Lung (tissue), 12 donors: ENCODE measurements around the gene KCND3. TPM values are rescaled to one million over a fixed set of nuclear protein-coding genes. Genes with fewer than 3 reads are reported as not detected.
A peak's percentile ranks its signal among the peaks of the same experiment; 100 is the strongest.

ENCODE experiments used
- ATAC-seq: fragments of 200-7000 bp; cut with Tn5 transposase; one replicate; pipeline ENCODE4 v1.9.1; 2020; ENCODE audit warnings: moderate number of reproducible peaks; ENCODE audit not compliant: insufficient read depth, low FRiP score
- DNase-seq, 3 donors: peaks; one replicate each; pipeline ENCODE4 v3.0.0-alpha.2; 2013 to 2017
- H3K27ac ChIP-seq, 2 donors: one replicate each; pipeline ENCODE4 v1.5.1; 2013; ENCODE audit warnings: mild to moderate bottlenecking in 2 of 2, moderate library complexity in 2 of 2, control low read depth in 1 of 2, inconsistent platforms in 1 of 2, low read depth in 1 of 2, low read length in 1 of 2
- H3K27me3 ChIP-seq, 3 donors: one replicate each; pipeline ENCODE4 v1.5.1; 2013; ENCODE audit warnings: low read length in 2 of 3; ENCODE audit not compliant: control insufficient read depth in 3 of 3, insufficient read depth in 3 of 3
- H3K36me3 ChIP-seq, 4 donors: one replicate each; pipeline ENCODE4 v1.5.1; 2013; ENCODE audit warnings: low read length in 4 of 4, mild to moderate bottlenecking in 1 of 4, moderate library complexity in 1 of 4; ENCODE audit not compliant: control insufficient read depth in 4 of 4, insufficient read depth in 4 of 4
- H3K4me1 ChIP-seq, 5 donors: one replicate each; pipeline ENCODE4 v1.5.1; 2013; ENCODE audit warnings: low read length in 5 of 5, mild to moderate bottlenecking in 2 of 5, moderate library complexity in 1 of 5; ENCODE audit not compliant: control insufficient read depth in 5 of 5, insufficient read depth in 5 of 5
- H3K4me3 ChIP-seq: one replicate; pipeline ENCODE4 v1.5.1; 2013; ENCODE audit warnings: mild to moderate bottlenecking, control low read depth, moderate library complexity
- H3K9ac ChIP-seq, 2 donors: one replicate each; pipeline ENCODE4 v1.5.1; 2013; ENCODE audit warnings: low read length in 2 of 2, control low read depth in 1 of 2; ENCODE audit not compliant: insufficient read depth in 1 of 2
- H3K9me3 ChIP-seq, 4 donors: one replicate each; pipeline ENCODE4 v1.5.1; 2013; ENCODE audit warnings: low read length in 3 of 4, mild to moderate bottlenecking in 1 of 4, moderate library complexity in 1 of 4; ENCODE audit not compliant: control insufficient read depth in 4 of 4, insufficient read depth in 3 of 4
- WGBS, 2 donors: extraction: QIAGEN DNeasy Blood & Tissue Kit; methylation state at CpG; one replicate each; pipeline ENCODE4 v1.1.7; 2013; 5-methylcytosine and 5-hydroxymethylcytosine counted together
- polyA plus RNA-seq, 2 donors: library from polyadenylated mRNA; stranded (reverse); fragments of 200-250 nt; gene quantifications; one replicate each; pipeline ENCODE4 v1.2.1, GENCODE V29; 2013
- total RNA-seq, 2 donors: library from RNA; depleted of rRNA in 1 of 2; stranded (reverse); fragments of >200 nt in 1 of 2; gene quantifications; one replicate each; pipeline ENCODE4 v1.2.1, GENCODE V29; 2014 to 2021
- TF ChIP-seq, protein P1 (sequence below): IDR thresholded peaks from 2 replicates; pipeline ENCODE4 v1.5.1; 2012; ENCODE audit warnings: mild to moderate bottlenecking; ENCODE audit errors: control extremely low read depth, extremely low read depth
- donor health status: control.
- donor health status: control.
- donor health status: Bipolar disorder and iron deficiency.
- donor health status: healthy.
- donor health status: DM: yes; HTN: yes; CAD: no.

Gene KCND3
- total and polyA plus RNA-seq, 4 donors, result 1.3 to 12.1 (median 4.9) TPM

DNA sequence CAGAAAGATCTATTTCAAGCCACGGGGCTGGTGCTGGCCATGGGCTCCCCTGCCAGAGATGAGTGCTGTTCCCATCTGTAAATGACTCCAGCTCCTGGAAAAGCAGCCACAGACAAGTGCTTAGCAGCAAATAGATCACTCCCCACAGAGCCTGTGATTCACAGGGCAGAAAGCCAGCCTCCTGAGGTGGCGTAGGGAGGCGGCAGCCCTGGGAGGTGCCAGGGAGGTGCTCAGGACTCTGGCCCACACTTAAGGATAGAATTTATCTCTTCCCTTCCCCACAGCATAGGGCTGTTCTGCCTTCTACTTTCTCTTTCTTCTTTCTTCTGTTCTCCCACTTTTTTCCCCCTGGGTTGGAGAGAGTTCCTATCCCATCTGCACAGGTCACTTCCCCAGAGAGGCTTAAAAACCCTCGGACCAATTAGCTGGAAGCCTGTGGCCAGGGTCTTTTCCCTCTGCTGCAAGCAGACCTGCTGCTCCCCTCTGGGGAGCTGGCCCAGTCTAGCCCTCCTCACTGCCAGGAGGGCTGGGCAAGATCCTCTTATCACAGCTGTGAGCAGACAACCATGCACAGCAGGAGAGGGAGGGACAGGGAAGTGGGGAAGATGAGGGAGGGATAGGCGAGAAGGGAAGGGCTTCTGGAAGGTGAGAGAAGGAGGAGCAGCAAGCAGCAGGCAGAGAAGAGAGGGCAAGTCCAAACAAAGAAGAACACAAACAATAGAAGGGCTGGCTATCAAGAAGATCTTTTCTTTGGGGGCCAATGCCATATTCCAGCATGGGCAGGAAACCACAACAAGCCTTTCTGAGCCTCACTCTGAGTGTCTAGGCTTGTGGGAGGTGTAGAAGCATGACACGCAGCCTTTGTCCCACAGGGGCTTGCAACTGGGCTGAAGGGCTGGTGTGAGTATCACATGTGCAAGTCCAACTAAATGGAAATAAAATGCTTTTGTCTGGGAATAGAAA lies 41.0 kb downstream of the KCND3 start:
- 44 to 56% methylated on average over 6 of the region's 6 CpGs for WGBS, 2 donors
- Histone ChIP-seq H3K36me3 (no peaks in the 10 kb centered on the region), H3K4me1 (peaks cover 0 to 4% (median 0%) of the 10 kb centered on the region in 5 donors), H3K9ac (no peak overlapping the region), H3K9me3 (no peaks in the 10 kb centered on the region), H3K4me3 (no peak overlapping the region), H3K27ac (peak overlapping the region in 1 of 2 donors; percentile 81), H3K27me3 (no peaks in the 10 kb centered on the region)
- DNase-seq (no peak), ATAC-seq (peak; percentile 59)
- TF ChIP-seq, protein P1, sequence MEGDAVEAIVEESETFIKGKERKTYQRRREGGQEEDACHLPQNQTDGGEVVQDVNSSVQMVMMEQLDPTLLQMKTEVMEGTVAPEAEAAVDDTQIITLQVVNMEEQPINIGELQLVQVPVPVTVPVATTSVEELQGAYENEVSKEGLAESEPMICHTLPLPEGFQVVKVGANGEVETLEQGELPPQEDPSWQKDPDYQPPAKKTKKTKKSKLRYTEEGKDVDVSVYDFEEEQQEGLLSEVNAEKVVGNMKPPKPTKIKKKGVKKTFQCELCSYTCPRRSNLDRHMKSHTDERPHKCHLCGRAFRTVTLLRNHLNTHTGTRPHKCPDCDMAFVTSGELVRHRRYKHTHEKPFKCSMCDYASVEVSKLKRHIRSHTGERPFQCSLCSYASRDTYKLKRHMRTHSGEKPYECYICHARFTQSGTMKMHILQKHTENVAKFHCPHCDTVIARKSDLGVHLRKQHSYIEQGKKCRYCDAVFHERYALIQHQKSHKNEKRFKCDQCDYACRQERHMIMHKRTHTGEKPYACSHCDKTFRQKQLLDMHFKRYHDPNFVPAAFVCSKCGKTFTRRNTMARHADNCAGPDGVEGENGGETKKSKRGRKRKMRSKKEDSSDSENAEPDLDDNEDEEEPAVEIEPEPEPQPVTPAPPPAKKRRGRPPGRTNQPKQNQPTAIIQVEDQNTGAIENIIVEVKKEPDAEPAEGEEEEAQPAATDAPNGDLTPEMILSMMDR, result no peak

DNA sequence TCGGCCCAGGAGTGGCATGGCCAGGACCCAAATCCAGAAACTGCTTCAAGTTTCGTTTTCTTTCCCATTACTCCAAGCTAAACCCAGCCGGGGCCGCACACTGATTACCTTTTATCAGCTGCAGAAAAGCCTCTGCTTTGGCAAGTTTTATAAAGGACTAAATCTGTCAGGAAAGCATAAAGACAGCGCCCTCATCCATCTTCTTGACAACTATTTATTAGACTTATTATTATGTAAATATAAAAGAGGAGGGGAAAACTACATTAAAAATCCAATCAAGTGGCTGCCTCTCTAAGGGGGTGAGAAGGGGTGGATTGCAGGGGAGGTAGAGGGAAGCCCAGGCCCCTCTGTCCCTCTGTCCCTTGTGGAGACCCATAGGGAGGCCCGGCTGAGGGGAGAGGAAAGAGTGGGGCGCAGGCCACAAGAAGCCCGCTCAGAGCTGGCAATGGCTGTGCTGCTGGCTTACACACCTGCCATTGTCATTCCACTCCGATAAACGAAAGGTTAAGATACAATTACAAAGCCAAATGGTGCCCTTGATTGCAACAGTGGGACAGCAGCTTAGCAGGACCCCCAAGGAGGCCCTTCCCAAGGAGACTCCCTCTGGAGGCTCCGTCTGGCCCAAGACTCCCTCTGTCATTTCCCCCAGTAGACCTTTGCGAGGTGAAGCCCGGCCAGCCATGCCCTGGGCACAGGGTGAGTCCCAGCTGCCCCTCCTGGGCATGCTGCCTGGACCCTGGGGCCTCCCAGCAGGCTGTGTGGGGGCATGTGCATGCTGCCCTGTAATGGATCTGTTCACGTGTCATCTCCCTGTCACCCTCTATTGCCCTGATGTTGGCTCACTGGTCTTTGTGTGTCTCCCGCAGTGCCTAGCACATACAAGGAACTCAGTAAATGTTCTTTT lies 45.4 kb downstream of the KCND3 start:
- ATAC-seq, result no peak
- TF ChIP-seq, protein P1, result no peak
- no peaks in the 10 kb centered on the region for H3K27me3 ChIP-seq
- DNase-seq, result no peak
- no peak overlapping the region for H3K4me3 ChIP-seq
- no peaks in the 10 kb centered on the region for H3K36me3 ChIP-seq
- peaks cover 0 to 4% (median 0%) of the 10 kb centered on the region in 5 donors for H3K4me1 ChIP-seq
- H3K27ac ChIP-seq, result no peak overlapping the region
- H3K9me3 ChIP-seq, result no peaks in the 10 kb centered on the region
- WGBS, 2 donors, result 80 to 87% methylated on average over 15 of the region's 15 CpGs
- H3K9ac ChIP-seq, result no peak overlapping the region

DNA sequence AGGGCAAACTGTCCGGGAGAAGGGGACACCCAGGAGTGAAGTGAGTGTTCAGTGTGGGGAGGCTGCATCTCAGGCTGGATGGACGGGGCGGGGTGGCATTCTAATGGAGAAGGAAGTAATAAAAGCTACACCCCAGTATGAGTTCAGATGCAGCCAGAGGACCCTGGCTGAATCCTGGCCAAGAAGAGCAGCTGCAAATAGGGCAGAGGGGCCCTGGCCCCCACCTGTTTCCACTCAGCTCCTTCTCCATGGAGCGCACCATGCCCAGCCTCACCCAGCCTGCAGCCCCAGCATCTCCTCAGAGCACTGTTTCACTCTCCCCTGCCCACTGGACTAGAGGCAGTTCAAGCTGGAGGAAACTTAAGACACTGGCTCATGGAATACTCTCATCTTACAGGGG lies 46.4 kb downstream of the KCND3 start:
- ATAC-seq, result no peak
- H3K27me3 ChIP-seq, result no peaks in the 10 kb centered on the region
- H3K27ac ChIP-seq, result no peak overlapping the region
- TF ChIP-seq, protein P1, result no peak
- peaks cover 0 to 4% (median 0%) of the 10 kb centered on the region in 5 donors for H3K4me1 ChIP-seq
- no peaks in the 10 kb centered on the region for H3K9me3 ChIP-seq
- H3K36me3 ChIP-seq, result no peaks in the 10 kb centered on the region
- no peak for DNase-seq
- H3K9ac ChIP-seq, result no peak overlapping the region
- 72 to 77% methylated on average over 4 of the region's 4 CpGs for whole genome bisulfite sequencing, 2 donors
- no peak overlapping the region for H3K4me3 ChIP-seq
